ENCODE measurements around the gene ZDHHC1. TPM values are rescaled to one million over a fixed set of nuclear protein-coding genes. Genes with fewer than 3 reads are reported as not detected.

Gene ZDHHC1
- total and polyA plus RNA-seq, 3 donors from 2014 or later, result 26.7 to 62.7 (median 62.0) TPM

- DNase-seq, result peak; percentile 51
- intact Hi-C loops (cut with DNase I; ENCODE audit: low total_unique reads), result no loop called here
- 65 to 74% methylated on average over 6 of the region's 6 CpGs for WGBS, 2 donors
- H3K27ac ChIP-seq, result no peak overlapping the region
- TF ChIP-seq POLR2A (IDR thresholded peaks at IDR 0.05) (no peak), CTCF (IDR thresholded peaks at IDR 0.05) (no peak)
- H3K36me3 ChIP-seq (ENCODE audit: low read depth, missing control alignments), result no peaks in the 10 kb centered on the region
- H3K9me3 ChIP-seq, result no peaks in the 10 kb centered on the region
- H3K4me1 ChIP-seq, result peaks cover 52% of the 10 kb centered on the region
- no peaks in the 10 kb centered on the region for H3K27me3 ChIP-seq
- no peak overlapping the region for H3K4me3 ChIP-seq
Measured at GRCh38 chr16:67443265-67443664, 27.0 kb upstream of the ZDHHC1 start.

GRCh38 chr16:67442581-67443255 is 26.4 kb upstream of the ZDHHC1 start:
- peaks cover 49% of the 10 kb centered on the region for H3K4me1 ChIP-seq
- DNase-seq, result no peak
- 74 to 81% methylated on average over 10 to 13 of the region's 13 CpGs for WGBS, 2 donors

GRCh38 chr16:67441907-67442306 is 25.6 kb upstream of the ZDHHC1 start:
- H3K4me3 ChIP-seq, result no peak overlapping the region
- H3K9me3 ChIP-seq, result no peaks in the 10 kb centered on the region
- H3K27ac ChIP-seq, result no peak overlapping the region
- no peaks in the 10 kb centered on the region for H3K27me3 ChIP-seq
- WGBS, 2 donors, result 76 to 91% methylated on average over 5 of the region's 5 CpGs
- TF ChIP-seq CTCF (IDR thresholded peaks at IDR 0.05) (no peak), POLR2A (IDR thresholded peaks at IDR 0.05) (no peak)
- peaks cover 41% of the 10 kb centered on the region for H3K4me1 ChIP-seq
- intact Hi-C loops (cut with DNase I; ENCODE audit: low total_unique reads), result no loop called here
- H3K36me3 ChIP-seq (ENCODE audit: low read depth, missing control alignments), result no peaks in the 10 kb centered on the region
- no peak for DNase-seq

More at GRCh38 chr16:67442581-67443255, 26.4 kb upstream of the ZDHHC1 start:
- Histone ChIP-seq H3K9me3 (no peaks in the 10 kb centered on the region), H3K27ac (no peak overlapping the region), H3K4me3 (no peak overlapping the region), H3K36me3 (ENCODE audit: low read depth, missing control alignments) (no peaks in the 10 kb centered on the region), H3K27me3 (no peaks in the 10 kb centered on the region)
- no peak for TF ChIP-seq POLR2A (IDR thresholded peaks at IDR 0.05)
- TF ChIP-seq CTCF (IDR thresholded peaks at IDR 0.05), result no peak
- intact Hi-C loops (cut with DNase I; ENCODE audit: low total_unique reads), result no loop called here

- intact Hi-C loops (cut with DNase I; ENCODE audit: low total_unique reads), result no loop called here
- no peak overlapping the region for H3K4me3 ChIP-seq
- TF ChIP-seq POLR2A (IDR thresholded peaks at IDR 0.05) (no peak), CTCF (IDR thresholded peaks at IDR 0.05) (no peak)
- no peak for DNase-seq
- H3K9me3 ChIP-seq, result no peaks in the 10 kb centered on the region
- peaks cover 35% of the 10 kb centered on the region for H3K4me1 ChIP-seq
- H3K27me3 ChIP-seq, result no peaks in the 10 kb centered on the region
- WGBS, 2 donors, result 91% methylated on average over 9 to 17 of the region's 17 CpGs
- no peak overlapping the region for H3K27ac ChIP-seq
- no peaks in the 10 kb centered on the region for H3K36me3 ChIP-seq (ENCODE audit: low read depth, missing control alignments)
Measured at GRCh38 chr16:67441271-67441753, 25.0 kb upstream of the ZDHHC1 start.

Measured in testis (tissue), 3 donors.